ENCODE measurements around the gene SDK1.

Gene SDK1

GRCh38 chr7:3349126-3349525 is 48.1 kb downstream of the SDK1 start:
- DNase-seq: no peak

- DNase-seq: no peak
Measured at GRCh38 chr7:3356173-3356572, 55.1 kb downstream of the SDK1 start.

GRCh38 chr7:3358991-3359390 is 57.9 kb downstream of the SDK1 start:
- no peak for DNase-seq

GRCh38 chr7:3367261-3367660 is 66.2 kb downstream of the SDK1 start:
- DNase-seq: no peak

GRCh38 chr7:3370068-3370830 is 69.2 kb downstream of the SDK1 start:
- DNase-seq: no peak

GRCh38 chr7:3370921-3371320 is 69.9 kb downstream of the SDK1 start:
- no peak for DNase-seq

GRCh38 chr7:3371601-3372000 is 70.5 kb downstream of the SDK1 start:
- DNase-seq: no peak

GRCh38 chr7:3374239-3374638 is 73.2 kb downstream of the SDK1 start:
- no peak for DNase-seq

- no peak for DNase-seq
Measured at GRCh38 chr7:3378390-3379150, 77.5 kb downstream of the SDK1 start.

GRCh38 chr7:3380034-3380433 is 79.0 kb downstream of the SDK1 start:
- DNase-seq: no peak

- DNase-seq: no peak
Measured at GRCh38 chr7:3380886-3381685, 80.0 kb downstream of the SDK1 start.

- DNase-seq: no peak
Measured at GRCh38 chr7:3386423-3387190, 85.6 kb downstream of the SDK1 start.

GRCh38 chr7:3393862-3394261 is 92.8 kb downstream of the SDK1 start:
- no peak for DNase-seq

GRCh38 chr7:3397324-3397723 is 96.3 kb downstream of the SDK1 start:
- DNase-seq: no peak

- no peak for DNase-seq
Measured at GRCh38 chr7:3399858-3400257, 98.8 kb downstream of the SDK1 start.

- DNase-seq: no peak
Measured at GRCh38 chr7:3404501-3404900, 103.4 kb downstream of the SDK1 start.

- no peak for DNase-seq
Measured at GRCh38 chr7:3408814-3409595, 108.0 kb downstream of the SDK1 start.

GRCh38 chr7:3412871-3413270 is 111.8 kb downstream of the SDK1 start:
- no peak for DNase-seq

- DNase-seq: no peak
Measured at GRCh38 chr7:3415861-3416312, 114.8 kb downstream of the SDK1 start.

- no peak for DNase-seq
Measured at GRCh38 chr7:3416453-3416852, 115.4 kb downstream of the SDK1 start.

GRCh38 chr7:3425087-3425486 is 124.0 kb downstream of the SDK1 start:
- DNase-seq: no peak

- DNase-seq: no peak
Measured at GRCh38 chr7:3426064-3426463, 125.0 kb downstream of the SDK1 start.
